GM18508 (cell line): ENCODE results near the gene PRPF6.

Experiments
- ATAC-seq: cut with Tn5 transposase; IDR thresholded peaks from one replicate; pipeline ENCODE4 v1.9.1; 2021; ENCODE audit warnings: moderate number of reproducible peaks; ENCODE audit not compliant: insufficient read depth, unreplicated experiment

PRPF6 gene

GRCh38 chr20:63945921-63946920 is 34.7 kb upstream of the PRPF6 start:
- no peak for ATAC-seq

DNA sequence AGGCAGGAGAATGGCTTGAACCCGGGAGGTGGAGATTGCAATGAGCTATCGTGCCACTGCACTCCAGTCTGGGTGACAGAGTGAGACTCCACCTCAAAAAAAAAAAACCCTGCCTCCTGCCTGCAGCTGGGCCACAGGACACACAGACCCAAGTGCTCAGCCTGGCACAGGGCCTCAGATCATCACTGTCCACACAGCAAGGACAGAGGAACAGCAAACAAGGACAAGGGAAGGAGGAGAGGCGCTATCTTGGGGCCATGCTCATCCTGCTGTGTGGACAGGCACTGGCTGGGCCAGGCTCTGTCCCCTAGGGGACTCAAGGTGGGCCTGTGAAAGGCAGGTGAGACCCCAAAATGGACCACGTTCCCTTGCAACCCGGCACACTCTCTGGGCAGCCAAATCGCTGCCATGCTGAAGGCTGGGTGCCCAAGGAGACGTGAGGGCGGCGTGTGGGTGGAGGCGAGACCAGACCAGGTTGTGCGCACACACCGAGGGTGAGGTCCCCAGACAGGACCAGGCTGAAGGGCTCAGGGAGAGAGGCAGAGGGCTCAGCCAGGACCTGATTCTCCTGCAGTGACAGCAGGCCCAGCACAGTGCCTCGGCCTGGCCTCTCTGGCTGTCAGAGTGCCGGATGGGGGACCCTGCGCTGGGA is 33.8 kb upstream of the PRPF6 start:
- no peak for ATAC-seq

DNA sequence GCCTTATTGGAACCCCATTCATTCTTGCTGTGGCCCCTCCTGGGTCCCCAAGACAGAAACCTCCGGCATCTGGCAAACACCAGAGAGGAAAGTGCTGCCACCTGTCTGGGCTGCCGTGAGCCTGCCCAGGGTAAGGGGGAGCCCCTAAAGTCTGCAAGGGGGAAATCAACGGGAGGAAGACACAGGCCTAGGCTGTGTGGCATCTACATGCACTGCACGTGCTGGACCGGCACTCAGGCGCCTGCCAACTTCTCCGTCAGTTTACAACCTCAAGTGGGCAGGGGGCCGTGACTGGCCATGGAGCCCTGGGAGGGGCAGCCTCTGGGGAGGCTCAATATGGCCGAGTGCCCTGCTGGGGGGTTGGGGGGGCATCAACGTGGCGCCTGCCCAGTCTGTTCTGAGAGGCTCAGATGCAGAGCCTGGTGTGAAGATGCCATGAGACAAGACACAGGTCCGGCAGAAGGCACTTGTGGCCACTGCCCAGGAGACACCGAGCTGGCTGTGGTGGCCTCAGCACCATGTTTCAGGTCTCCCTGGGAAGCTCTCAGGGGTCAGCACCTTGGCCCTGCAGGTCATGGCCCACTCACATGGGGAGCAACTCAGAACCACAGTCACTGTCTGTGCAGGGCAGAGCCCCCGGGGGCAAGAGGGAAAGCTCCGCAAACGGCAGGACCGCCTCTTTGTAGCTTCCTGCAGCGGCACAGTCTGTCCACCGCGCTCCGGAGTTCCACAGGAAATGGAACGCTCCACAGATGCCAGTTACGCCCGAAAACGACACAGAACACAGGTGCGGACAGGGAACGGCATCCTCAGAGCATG is 33.1 kb upstream of the PRPF6 start:
- ATAC-seq: no peak

DNA sequence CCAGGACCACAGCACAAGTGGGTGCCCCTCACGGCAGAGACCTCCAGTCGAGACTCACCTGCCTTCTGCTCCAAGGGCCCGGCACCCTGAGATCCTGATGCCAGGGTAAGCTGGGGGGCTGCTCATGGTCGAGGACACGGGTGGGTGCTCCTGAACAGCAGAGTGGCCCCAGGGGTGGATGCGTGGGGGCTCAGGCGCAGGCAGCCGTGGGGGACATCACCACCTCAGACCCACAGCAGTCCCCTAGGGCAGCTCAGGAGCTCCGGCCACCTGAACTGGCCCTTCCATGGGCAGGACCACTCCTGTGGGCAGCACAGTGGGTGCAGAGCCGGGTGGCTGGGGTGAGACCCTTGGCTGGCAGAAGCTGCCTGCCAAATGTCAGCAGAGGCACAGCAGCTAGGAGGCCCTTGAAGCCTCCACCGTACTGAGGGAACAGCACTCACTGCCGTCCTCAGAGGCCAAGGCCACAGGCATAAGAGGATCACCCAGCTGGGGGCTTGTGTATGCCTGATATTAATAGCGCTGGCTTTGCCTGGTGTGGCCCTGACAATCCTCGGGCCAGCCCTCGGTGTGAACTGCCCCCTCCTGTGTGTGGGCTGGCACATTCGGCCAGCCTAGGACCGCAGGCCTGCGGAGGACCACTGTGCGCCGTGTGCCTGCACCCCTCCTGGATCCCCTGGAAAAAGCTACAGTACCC is 30.1 kb upstream of the PRPF6 start:
- ATAC-seq: no peak

- no peak for ATAC-seq
Observed at GRCh38 chr20:63951398-63952209, 29.3 kb upstream of the PRPF6 start.

DNA sequence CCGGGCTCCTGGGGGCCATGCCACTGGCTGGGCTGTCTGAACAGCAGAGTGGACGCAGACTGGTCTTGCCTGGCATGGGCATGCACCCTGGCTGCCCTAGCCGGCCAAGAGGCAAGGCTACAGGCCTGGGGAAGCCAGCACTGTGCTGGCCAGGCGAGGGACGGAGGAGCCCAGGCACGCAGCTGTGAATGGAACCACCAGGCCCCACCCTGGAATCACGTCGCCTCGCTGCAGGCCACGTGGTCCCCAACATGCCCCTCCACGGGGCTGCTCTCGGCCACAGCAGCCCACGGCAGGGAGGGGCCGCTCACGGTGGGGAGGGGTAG is 28.8 kb upstream of the PRPF6 start:
- ATAC-seq: no peak

- ATAC-seq: no peak
Observed at GRCh38 chr20:63952769-63953168, 28.2 kb upstream of the PRPF6 start.

DNA sequence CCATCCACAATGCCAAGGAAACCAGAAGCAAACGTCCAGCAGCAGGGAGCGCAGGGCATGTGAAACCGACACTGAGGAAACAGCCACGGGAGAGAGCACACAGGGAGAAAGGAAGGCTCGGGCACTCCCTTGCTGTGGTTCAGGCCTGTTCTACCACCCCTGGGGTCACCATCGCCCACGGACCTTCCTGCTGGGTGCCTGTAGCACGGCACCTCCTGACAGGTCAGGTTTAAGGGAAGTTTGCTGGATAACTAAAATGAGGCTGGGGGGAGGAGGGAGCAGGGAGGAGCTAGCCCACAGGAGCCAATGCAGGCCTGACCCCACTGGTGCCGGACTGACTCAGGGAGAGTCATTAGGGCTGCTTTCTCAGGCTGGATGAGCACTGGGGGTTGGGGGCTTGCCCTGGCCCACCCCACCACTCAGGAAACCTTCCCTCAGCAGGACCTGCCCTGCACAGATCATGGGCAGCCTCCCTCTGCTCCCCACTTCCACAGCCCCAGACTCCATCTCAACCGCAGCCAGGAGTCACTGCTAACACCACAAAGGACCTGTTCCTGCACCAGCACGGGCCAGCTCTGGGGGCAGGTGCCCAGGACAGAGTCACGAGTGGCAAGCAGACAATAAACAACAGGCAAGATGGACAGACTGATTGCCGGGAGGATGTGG is 27.0 kb upstream of the PRPF6 start:
- no peak for ATAC-seq

- ATAC-seq: no peak
Observed at GRCh38 chr20:63955281-63955826, 25.6 kb upstream of the PRPF6 start.

DNA sequence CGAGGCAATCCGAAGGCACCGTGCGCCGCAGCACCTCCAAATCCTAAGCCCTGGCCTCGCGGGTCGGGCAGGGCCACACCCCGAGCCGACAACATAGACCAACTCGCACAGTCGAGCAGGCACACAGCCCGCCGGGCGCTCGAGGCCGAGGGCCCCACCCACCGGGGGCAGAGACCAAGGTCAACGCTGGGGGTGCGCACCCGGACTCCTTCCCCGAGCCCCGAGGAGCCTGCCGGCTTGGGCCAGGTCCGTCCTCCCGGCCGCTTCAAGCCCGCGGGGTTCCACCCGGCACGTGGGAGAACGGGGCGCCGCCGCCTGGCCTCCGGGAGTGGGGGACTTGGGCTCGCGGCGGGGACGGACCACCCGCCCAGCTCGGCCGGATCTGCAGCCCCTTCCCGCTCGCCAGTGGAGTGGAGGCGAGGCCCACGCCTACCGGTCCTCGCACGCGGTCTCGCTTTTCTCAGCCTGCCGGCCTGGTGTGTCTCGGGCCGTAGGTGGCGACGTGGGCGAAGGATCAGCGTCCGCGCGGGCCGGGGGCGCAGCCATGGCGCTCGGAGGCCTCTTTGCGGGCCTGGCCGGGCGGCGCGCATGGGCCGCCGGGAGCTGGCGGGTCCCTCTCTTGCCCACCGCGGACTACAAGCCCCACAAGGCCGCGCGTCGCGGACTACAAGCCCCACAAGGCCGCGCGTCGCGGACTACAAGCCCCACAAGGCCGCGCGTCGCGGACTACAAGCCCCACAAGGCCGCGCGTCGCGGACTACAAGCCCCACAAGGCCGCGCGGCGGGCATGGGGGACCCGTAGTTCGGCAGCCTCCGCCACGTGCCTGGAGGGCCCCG is 24.9 kb upstream of the PRPF6 start, which contains the start of gene UCKL1:
Gene UCKL1, minus strand, starts transcription at position 590 of the 837 bp plus-strand sequence. Its CDS starts 44 bp downstream, at position 546.
- ATAC-seq: no peak

DNA sequence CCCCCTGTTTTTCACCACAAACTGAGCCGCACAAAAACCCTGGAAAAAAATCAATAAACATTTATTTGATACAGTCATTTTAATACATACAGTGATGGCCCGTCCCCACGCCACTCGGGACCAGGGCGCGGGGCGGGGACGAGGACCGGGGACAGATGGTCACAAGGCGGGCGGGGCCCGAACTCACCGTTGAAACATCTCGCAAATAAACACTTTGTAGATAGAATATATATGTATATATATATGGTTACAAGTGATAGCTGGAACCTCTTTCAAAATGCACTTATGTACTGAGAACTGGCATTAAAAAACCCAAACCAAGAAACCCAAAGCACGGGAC is 24.3 kb upstream of the PRPF6 start:
- ATAC-seq: no peak

- no peak for ATAC-seq
Observed at GRCh38 chr20:63957004-63957689, 23.8 kb upstream of the PRPF6 start.

- no peak for ATAC-seq
Observed at GRCh38 chr20:63957690-63958441, 23.1 kb upstream of the PRPF6 start.

GRCh38 chr20:63958471-63958870 is 22.5 kb upstream of the PRPF6 start:
- ATAC-seq: no peak

DNA sequence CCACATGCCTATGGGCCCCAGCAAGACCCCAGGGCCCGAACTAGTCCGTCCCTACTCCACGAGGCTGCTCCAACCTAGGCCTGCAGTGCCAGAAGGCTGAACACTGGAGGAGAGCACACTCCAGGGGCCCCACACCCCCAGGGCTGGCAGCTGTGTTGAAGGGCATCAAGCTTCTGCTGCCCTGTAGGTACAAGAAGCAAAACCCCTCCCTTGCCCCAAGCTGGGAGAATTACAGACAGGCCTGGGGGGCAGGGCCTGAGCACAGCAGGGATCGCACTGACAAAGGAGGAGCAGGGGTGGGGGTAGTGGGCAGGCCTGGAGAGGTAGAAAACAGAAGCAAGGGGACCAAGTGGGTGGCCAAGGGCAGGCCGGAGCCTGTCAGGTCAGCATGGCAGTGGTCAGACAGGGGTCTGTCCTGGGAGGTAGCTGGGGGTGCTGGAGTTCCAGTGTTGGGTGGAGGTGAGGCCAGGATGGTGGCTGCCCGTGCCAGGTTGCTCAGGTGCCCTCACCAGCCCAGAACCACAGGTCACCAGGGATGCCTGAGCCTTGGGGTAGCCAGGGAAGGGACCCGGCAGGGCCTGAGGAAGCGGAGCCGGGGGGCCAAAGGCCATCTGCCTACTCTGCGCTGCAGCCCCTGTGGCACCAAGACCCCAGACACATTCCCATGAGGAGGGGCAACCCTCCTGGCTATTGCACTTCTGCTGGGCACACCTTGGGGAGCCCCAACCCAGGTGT is 21.8 kb upstream of the PRPF6 start:
- ATAC-seq: no peak

DNA sequence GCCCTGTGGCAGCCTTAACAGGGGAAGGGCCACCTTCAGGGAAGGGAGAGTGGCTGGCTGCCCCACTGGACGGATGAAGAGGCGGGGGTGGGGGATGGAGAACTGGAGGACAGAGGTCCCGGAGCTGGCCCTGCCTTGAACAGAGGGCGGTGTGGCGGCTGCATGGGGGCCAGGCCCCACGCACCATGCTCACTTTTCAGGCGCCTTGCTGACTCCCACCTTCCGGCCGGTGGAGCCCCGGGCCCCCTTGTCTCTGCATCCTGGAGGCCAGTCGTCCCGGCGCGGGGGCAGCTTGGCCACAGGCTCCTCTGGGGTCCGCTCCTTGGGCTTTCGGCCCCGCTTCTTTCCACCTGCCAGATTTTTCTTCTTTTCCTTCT is 21.2 kb upstream of the PRPF6 start:
- ATAC-seq: no peak
